ENCODE data around the gene LPCAT3.

DNA sequence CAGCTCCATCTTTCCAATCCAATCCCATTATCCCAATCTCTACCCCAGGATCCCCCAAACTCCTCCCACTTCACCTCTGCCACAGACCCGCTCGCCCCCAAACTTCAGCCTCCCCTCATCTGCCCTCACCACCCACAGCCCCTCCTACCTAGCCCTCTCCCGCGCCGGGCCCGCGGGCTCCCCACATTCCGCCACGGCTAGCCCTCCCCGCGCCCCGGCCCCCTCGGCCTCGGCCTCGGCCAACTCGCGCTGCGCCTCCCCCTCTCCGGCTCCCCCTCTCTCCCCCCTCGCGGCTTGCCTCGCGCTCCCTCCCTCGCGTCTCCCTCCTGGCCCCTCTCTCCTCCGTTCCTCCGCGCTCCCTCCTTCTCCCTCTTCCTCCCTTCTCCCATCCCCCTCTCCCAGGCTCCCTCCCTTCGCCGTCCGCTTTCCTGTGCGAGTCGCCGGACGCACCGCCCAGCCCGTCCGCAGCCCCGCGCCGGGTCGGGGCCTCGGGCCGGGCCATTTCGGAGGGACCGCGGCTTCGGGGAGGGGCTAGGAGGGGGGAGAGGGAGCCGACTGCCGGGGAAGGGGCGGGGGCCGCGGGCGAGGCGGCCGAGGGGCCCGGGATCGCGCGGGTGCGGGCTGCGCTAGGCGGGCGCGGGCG is 90.8 kb downstream of the LPCAT3 start, which contains the start of gene ATN1:
- TF ChIP-seq CTCF (IDR thresholded peaks at IDR 0.05; ENCODE audit: low read depth, low read length), result no peak
- TF ChIP-seq POLR2A (IDR thresholded peaks at IDR 0.05; ENCODE audit: extremely low read depth, insufficient read length), result peak; percentile 29
- TF ChIP-seq, protein P1, sequence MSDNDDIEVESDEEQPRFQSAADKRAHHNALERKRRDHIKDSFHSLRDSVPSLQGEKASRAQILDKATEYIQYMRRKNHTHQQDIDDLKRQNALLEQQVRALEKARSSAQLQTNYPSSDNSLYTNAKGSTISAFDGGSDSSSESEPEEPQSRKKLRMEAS (IDR thresholded peaks at IDR 0.05; ENCODE audit: low read depth, low read length), result no peak
